Parathyroid adenoma (tissue), 2 donors: ENCODE results near the gene COL18A1.

Experiments
- H2AFZ ChIP-seq: fragments of 300-600 bp; sonication (generic); one replicate; pipeline ENCODE4 v1.7.0; 2017; ENCODE audit warnings: antibody characterized with exemption, mild to moderate bottlenecking
- H3K27ac ChIP-seq: fragments of 300-600 bp; sonication (generic); one replicate; pipeline ENCODE4 v1.7.0; 2017
- H3K27me3 ChIP-seq: fragments of 300-600 bp; sonication (generic); one replicate; pipeline ENCODE4 v1.7.0; 2017; ENCODE audit warnings: low read length; ENCODE audit not compliant: control insufficient read depth, insufficient read depth
- H3K36me3 ChIP-seq: fragments of 300-600 bp; sonication (generic); one replicate; pipeline ENCODE4 v1.7.0; 2017; ENCODE audit warnings: low read length; ENCODE audit not compliant: control insufficient read depth, insufficient read depth
- H3K4me1 ChIP-seq: fragments of 300-600 bp; sonication (generic); one replicate; pipeline ENCODE4 v1.7.0; 2017; ENCODE audit warnings: control low read depth
- H3K4me2 ChIP-seq: fragments of 300-600 bp; sonication (generic); one replicate; pipeline ENCODE4 v1.7.0; 2017; ENCODE audit warnings: low read length
- H3K4me3 ChIP-seq: fragments of 300-600 bp; sonication (generic); one replicate; pipeline ENCODE4 v1.7.0; 2017; ENCODE audit warnings: low read depth, low read length
- H3K79me2 ChIP-seq: fragments of 300-600 bp; sonication (generic); one replicate; pipeline ENCODE4 v1.7.0; 2017; ENCODE audit warnings: control low read depth
- H3K9ac ChIP-seq: fragments of 300-600 bp; sonication (generic); one replicate; pipeline ENCODE4 v1.7.0; 2017; ENCODE audit warnings: mild to moderate bottlenecking
- H3K9me3 ChIP-seq: fragments of 300-600 bp; sonication (generic); one replicate; pipeline ENCODE4 v1.7.0; 2017; ENCODE audit warnings: low read length; ENCODE audit not compliant: control insufficient read depth
- CTCF ChIP-seq: fragments of 300-600 bp; sonication (generic); IDR thresholded peaks from one replicate; pipeline ENCODE4 v1.7.0; 2017; ENCODE audit warnings: antibody characterized with exemption, mild to moderate bottlenecking
- donor health status: primary hyperparathyroidism.

The COL18A1 gene

GRCh38 chr21:45536301-45537081, 131.5 kb downstream of the COL18A1 start:
- no peak overlapping the region for H3K4me2 ChIP-seq
- no peaks in the 10 kb centered on the region for H3K9me3 ChIP-seq
- no peak overlapping the region for H3K27ac ChIP-seq
- no peak overlapping the region for H3K9ac ChIP-seq
- no peaks in the 10 kb centered on the region for H3K79me2 ChIP-seq
- TF ChIP-seq CTCF = no peak
- no peak overlapping the region for H3K4me3 ChIP-seq
- no peaks in the 10 kb centered on the region for H3K36me3 ChIP-seq
- H2AFZ ChIP-seq = no peak overlapping the region
- H3K4me1 ChIP-seq = no peaks in the 10 kb centered on the region
- H3K27me3 ChIP-seq = no peaks in the 10 kb centered on the region

- Histone ChIP-seq H3K27ac (no peak overlapping the region), H3K4me2 (no peak overlapping the region), H2AFZ (no peak overlapping the region), H3K79me2 (no peaks in the 10 kb centered on the region), H3K4me1 (no peaks in the 10 kb centered on the region), H3K4me3 (no peak overlapping the region), H3K36me3 (no peaks in the 10 kb centered on the region), H3K27me3 (no peaks in the 10 kb centered on the region), H3K9me3 (no peaks in the 10 kb centered on the region), H3K9ac (no peak overlapping the region)
- no peak for TF ChIP-seq CTCF
These were observed 132.3 kb downstream of the COL18A1 start for GRCh38 chr21:45537111-45537745.

DNA sequence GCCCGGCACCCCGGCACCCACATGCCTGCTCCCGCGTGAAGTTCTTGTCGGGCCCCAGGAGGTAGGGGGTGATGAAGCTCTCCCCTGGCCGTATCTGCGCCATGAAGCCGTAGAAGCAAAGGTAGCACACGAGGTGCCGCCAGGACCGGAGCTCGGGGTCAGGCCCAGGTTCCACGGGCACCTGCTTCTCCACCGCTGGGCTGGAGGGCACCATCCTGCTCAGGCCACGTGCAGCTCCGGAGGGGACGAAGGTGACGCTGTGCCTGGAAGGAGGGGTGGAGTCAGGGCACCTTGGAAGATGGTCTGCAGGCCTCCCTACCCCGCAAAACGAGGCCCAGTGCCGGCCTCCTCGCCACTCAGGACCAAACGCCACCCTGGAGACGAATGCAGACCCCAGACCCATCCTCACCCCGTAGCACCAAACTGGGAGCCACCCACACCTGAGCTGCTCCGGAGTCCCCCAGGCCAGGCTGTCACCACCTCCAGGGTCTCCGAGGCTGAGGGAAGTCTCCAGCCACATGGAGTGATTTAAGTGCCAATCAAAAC, 132.9 kb downstream of the COL18A1 start:
- TF ChIP-seq CTCF = no peak
- Histone ChIP-seq H3K4me2 (no peak overlapping the region), H3K4me3 (no peak overlapping the region)

DNA sequence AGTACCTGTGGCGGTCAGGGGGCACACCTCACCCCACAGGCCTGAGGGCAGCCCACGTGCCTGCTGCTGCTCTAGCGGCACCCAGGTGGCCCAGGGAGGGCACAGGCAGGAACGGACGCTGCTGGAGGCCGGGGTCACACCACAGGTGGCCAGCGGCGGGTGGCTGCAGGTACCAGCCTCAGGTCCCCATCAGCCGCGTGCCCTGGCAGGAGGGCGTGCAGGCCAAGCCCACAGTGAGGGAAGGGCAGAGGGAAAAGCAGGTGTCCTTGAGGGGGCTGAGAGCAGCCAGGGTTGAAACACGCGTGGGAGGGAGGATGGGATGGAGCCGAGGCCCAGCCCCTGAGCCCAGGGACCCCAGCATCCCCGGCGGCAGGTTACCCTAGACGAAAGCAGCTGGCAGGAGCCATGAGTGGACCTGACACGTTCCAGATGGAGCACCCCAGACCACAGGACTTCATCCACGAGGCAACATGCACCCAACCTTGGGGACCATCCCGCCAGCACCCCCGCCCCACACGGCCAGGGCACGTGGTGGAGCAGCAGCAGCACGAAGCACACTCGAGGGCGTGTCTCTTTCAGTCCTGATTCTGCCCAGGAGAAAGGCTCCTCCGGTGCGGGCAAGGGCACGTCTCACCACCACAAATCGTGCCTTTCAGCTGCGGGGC, 133.5 kb downstream of the COL18A1 start:
- no peak for TF ChIP-seq CTCF
- Histone ChIP-seq H3K36me3 (no peaks in the 10 kb centered on the region), H3K27ac (no peak overlapping the region), H3K4me3 (no peak overlapping the region), H3K4me1 (no peaks in the 10 kb centered on the region), H3K79me2 (no peaks in the 10 kb centered on the region), H3K9ac (no peak overlapping the region), H3K4me2 (no peak overlapping the region), H2AFZ (no peak overlapping the region), H3K9me3 (no peaks in the 10 kb centered on the region), H3K27me3 (no peaks in the 10 kb centered on the region)

More for the DNA sequence above, 132.9 kb downstream of the COL18A1 start:
- no peak overlapping the region for H2AFZ ChIP-seq
- no peaks in the 10 kb centered on the region for H3K27me3 ChIP-seq
- no peaks in the 10 kb centered on the region for H3K4me1 ChIP-seq
- no peak overlapping the region for H3K9ac ChIP-seq
- no peaks in the 10 kb centered on the region for H3K36me3 ChIP-seq
- H3K27ac ChIP-seq = no peak overlapping the region
- no peaks in the 10 kb centered on the region for H3K9me3 ChIP-seq
- H3K79me2 ChIP-seq = no peaks in the 10 kb centered on the region
